ENCODE data around the gene TEDDM1. TPM values are rescaled to one million over a fixed set of nuclear protein-coding genes. Genes with fewer than 3 reads are reported as not detected.

Gene TEDDM1
- total RNA-seq, 1 donor from 2014 or later: not detected

DNA sequence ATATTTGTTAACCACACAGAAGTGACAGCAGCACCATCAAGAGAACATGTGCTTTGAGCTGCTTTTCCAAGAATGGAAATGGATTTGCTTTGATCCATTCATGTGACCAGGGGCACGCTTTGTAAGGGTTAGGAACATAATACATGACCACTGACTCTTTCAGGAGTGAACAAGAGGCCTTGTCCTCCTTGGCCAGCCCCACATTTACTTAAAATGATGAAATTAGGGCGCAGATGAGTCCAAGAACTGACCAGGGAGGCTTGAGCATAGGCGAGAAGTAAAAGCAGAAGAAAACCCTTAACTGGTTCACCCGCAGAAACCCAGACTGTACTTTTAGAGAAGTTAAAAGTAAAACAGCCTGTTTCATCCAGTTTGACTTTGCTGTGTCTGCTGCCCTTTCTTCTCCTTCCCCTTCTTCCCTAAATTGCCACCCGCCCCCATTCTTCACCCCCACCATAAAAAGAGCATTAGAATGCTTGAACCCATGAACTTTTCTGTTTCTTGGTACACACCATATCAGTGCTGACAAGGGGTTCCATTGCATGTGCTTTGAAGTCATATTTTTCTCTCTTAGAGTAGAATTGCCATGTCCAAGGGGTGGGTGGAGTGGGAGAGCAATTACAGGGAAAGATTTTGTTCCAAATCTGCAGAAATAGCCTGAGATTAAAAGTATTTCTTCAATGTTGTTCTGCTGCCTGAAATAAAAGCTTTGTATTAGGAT lies 6.3 kb downstream of the TEDDM1 start:
- Mint-ChIP-seq H3K4me3 (peak overlapping the region; percentile 62), H3K36me3 (ENCODE audit: low read depth) (peaks cover 9% of the 10 kb centered on the region), H3K27ac (ENCODE audit: unreplicated experiment) (peak overlapping the region; percentile 76), H3K4me1 (peaks cover 46% of the 10 kb centered on the region), H3K9me3 (no peaks in the 10 kb centered on the region), H3K27me3 (ENCODE audit: low read depth) (peaks cover 6% of the 10 kb centered on the region)
- TF ChIP-seq, protein P1, sequence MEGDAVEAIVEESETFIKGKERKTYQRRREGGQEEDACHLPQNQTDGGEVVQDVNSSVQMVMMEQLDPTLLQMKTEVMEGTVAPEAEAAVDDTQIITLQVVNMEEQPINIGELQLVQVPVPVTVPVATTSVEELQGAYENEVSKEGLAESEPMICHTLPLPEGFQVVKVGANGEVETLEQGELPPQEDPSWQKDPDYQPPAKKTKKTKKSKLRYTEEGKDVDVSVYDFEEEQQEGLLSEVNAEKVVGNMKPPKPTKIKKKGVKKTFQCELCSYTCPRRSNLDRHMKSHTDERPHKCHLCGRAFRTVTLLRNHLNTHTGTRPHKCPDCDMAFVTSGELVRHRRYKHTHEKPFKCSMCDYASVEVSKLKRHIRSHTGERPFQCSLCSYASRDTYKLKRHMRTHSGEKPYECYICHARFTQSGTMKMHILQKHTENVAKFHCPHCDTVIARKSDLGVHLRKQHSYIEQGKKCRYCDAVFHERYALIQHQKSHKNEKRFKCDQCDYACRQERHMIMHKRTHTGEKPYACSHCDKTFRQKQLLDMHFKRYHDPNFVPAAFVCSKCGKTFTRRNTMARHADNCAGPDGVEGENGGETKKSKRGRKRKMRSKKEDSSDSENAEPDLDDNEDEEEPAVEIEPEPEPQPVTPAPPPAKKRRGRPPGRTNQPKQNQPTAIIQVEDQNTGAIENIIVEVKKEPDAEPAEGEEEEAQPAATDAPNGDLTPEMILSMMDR (conservative IDR thresholded peaks at IDR 0.05): no peak
- DNase-seq (ENCODE audit: low read depth, low spot score): no peak

DNA sequence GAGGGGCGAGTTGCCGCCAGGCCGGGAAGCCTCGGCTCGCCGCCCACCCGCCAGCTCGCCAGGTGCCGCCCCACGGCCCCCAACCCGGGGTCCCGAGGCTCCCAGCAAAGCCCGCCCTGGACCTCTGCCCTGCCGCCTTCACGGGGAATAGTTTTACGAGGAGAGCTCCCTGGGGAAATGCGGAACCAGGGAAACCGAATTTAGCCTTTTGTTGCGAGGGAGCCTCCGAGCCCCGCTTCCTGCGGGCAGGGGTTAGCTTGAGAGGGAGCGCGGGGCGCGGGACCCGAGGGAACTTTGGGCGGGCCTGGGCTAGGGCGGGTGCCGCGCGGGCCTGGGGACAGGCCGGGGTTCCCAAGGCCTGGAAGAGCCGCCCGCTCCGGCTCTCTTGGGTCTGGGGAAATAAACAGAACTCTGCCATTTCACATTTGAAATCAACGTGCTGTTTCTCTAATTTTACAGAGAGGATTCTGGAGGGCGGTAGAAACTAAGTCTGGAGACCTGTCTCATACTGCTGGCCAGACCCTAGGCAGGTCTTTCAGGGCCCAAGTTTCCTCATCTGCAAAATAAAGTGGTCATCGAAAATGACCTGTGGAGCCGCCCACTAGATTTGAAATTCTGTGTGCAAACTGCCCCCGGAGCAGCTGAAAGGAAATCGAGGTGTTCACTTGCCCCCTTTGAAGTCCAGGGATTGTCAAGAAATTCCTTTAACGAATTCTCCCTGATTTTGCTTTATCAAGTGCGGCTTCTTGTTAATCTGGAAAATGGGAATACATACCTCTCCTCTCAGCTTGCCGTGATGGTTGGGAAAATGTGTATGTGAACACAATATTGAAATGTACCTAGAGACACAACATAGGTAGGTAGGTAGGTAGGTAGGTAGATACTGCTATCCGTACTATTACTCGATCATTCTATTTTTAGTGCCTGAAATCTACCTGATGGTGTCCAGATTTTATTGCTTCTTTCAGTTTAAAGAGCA lies 8.1 kb downstream of the TEDDM1 start:
- TF ChIP-seq, protein P1 (conservative IDR thresholded peaks at IDR 0.05): no peak
- Mint-ChIP-seq H3K4me3 (peak overlapping the region; percentile 86), H3K9me3 (no peaks in the 10 kb centered on the region), H3K36me3 (ENCODE audit: low read depth) (peaks cover 24% of the 10 kb centered on the region), H3K27ac (ENCODE audit: unreplicated experiment) (peak overlapping the region; percentile 59), H3K27me3 (ENCODE audit: low read depth) (peaks cover 6% of the 10 kb centered on the region), H3K4me1 (peaks cover 65% of the 10 kb centered on the region)
- DNase-seq (ENCODE audit: low read depth, low spot score): no peak

DNA sequence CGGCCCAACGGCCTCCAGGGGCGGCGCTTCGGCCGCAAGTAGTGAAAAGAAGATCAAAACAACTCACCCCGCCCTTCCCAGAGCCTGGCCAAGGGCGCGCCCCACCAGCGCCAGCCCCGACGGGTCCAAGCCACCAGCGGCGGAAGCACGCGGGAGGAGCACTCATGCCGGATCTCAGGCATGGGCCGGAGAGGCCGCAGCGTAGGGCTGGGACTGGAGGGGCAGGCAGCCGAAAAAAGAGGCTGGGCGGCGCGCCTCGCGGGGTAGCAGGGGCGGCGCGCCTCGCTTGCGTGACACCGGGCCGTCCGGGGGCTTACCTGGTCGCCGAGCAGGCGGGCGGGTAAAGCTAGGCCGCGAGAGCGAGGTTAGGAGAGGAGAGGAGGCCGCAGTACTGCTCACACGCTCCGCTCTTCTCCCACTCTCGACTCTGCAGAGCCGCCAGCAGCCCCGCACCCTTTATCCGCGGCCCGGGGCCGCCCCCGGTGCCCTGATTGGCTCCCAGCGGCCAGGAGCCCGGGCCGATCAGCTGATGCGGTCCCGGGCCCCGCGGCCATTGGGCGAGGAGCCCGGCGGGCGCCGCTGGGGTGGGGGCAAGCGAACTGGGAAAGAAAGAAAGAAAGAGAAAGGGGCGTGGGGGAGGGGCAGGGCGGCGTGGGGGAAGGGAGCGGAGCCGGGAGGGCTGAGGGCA lies 9.0 kb downstream of the TEDDM1 start, which contains the start of gene GLUL:
Gene GLUL (minus strand): TSS at position 429 of the 688 bp plus-strand sequence. CDS start 3,053 bp downstream, outside the sequence.
- TF ChIP-seq, protein P1 (conservative IDR thresholded peaks at IDR 0.05): peak; percentile 9
- peak within 1 kb of the TSS; percentile 99 for H3K4me3 Mint-ChIP-seq
- peak within 1 kb of the TSS; percentile 99 for H3K27ac Mint-ChIP-seq (ENCODE audit: unreplicated experiment)
- peak; percentile 91 for DNase-seq (ENCODE audit: low read depth, low spot score)
- H3K9me3 Mint-ChIP-seq: no peaks in the 10 kb centered on the region
- peaks cover 68% of the 10 kb centered on the region for H3K4me1 Mint-ChIP-seq
- peaks cover 2% of the 10 kb centered on the region for H3K27me3 Mint-ChIP-seq (ENCODE audit: low read depth)
- peaks cover 32% of the 10 kb centered on the region for H3K36me3 Mint-ChIP-seq (ENCODE audit: low read depth)

DNA sequence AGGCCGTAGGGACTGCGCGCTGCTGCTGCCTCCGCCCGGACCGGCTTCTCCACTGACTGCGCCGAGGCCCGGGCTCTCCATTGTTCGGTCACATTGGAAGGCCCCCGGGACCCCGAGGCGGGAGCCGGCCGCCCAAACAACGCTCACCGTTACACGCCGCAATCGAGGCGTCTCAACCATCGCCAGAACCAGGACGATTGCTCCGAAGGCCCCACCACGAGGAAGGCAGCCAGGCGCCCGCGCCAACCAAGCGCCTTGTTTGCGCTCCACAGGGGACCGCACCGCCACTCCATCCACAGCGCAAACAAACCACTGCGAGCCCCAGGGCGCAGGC lies 9.5 kb downstream of the TEDDM1 start:
- Mint-ChIP-seq H3K4me3 (peak overlapping the region; percentile 99), H3K36me3 (ENCODE audit: low read depth) (peaks cover 37% of the 10 kb centered on the region), H3K27me3 (ENCODE audit: low read depth) (peaks cover 2% of the 10 kb centered on the region), H3K9me3 (no peaks in the 10 kb centered on the region), H3K4me1 (peaks cover 68% of the 10 kb centered on the region), H3K27ac (ENCODE audit: unreplicated experiment) (peak overlapping the region; percentile 99)
- TF ChIP-seq, protein P1 (conservative IDR thresholded peaks at IDR 0.05): peak; percentile 35
- DNase-seq (ENCODE audit: low read depth, low spot score): no peak

DNA sequence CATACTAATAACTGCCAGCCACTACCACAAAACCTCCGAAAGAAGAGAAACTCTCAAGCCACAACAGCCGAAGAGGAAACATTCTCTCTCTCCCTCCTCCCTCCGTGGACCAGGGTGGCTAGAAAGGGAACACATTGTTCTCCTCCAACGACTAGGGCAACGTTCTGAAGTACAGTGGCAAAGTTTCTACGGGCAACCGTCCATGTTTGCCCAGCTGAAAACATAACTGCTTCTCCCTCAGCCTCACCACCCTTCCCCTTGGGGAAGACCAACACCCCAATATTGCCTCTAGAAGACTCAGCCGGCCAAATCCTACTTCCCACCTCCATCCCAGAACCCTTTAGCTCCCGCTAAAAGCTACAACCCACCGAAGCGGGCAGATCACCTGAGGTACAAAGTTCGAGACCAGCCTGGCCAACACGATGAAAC lies 10.8 kb downstream of the TEDDM1 start:
- Mint-ChIP-seq H3K36me3 (ENCODE audit: low read depth) (peaks cover 49% of the 10 kb centered on the region), H3K4me1 (peaks cover 69% of the 10 kb centered on the region), H3K9me3 (no peaks in the 10 kb centered on the region), H3K27ac (ENCODE audit: unreplicated experiment) (peak overlapping the region; percentile 98), H3K4me3 (peak overlapping the region; percentile 99), H3K27me3 (ENCODE audit: low read depth) (peaks cover 2% of the 10 kb centered on the region)
- DNase-seq (ENCODE audit: low read depth, low spot score): no peak
- TF ChIP-seq, protein P1 (conservative IDR thresholded peaks at IDR 0.05): no peak

Data from neural crest cell (in vitro differentiated cells).